ENCODE data around the gene RHBDL3.
A peak's percentile ranks its signal among the peaks of the same experiment; 100 is the strongest.
"Not testable (repeated sequence)": the region's sequence is repeated elsewhere in the genome, so short reads cannot be mapped to it uniquely, and the experiment has no call there.

The RHBDL3 gene

DNA sequence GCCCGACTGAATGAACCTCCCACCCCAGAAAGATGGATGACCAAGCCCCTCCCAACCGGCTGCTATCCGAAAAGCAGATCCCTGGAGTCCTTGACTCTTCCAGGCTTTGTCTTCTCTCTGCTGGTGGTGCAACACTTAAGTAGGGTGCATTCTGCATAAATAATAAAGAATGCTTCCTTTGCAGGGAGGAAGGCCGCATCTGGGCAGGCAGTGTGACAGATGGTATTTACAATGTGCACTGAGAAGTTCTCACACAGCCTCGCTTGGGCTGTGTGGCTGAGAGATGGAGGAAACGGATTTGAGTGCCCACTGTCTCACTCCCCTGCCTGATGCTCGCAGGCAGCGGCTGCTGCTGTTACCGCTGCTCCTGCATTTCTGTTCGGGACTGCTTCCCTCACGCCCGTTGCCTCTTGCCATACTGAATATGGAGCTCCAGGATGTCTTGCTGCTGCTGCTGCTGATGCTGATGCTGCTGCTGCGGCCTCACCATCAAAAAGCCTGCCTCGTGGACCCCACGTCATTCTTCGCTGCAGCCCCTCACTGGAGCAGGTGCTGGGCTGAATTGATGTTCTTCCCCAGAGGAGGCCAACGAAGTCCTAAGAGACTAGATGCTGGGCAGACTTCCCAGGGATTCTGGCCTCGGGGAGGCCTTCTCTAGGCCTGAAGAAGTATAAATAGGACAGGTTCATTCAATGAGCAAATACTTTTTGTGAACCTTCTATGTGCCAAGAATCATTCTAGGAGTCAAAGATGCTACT lies 7.1 kb upstream of the RHBDL3 start:
- Histone ChIP-seq H3K36me3 (replicated peaks) (no peaks in the 10 kb centered on the region), H3K9me3 (no peaks in the 10 kb centered on the region), H3K27me3 (ENCODE audit: low read depth) (peaks cover 24% of the 10 kb centered on the region), H3K4me3 (no peak overlapping the region), H3K4me1 (no peaks in the 10 kb centered on the region)
- DNase-seq (ENCODE audit: low spot score in 2 of 2): peak in 1 of 2 experiments; percentile 25
- in situ Hi-C loops (cut with MboI; ENCODE audit: low sequenced_read_pairs): loop anchor here (5.0 kb wide), 1 partner anchor 59 kb away; no protein-coding TSS in a partner anchor

DNA sequence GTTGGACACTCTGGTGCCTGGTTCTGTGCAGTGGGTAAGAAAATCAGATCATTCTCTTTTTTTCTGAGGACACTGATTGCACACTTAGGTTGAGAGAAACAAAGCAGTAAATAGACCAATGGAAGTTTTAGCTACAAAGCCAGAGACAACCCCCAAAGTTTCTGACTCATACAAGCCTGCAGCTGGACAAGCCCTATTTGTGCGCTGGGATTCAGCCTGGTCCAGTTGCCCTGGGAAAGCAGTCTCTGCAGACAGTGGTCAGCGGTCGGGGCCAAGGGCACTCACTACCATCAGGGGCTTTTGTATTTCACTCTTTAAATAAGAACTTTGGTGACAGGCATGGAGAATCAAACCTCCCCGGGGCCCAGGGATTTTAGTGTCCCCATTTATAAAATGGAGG lies 6.0 kb upstream of the RHBDL3 start:
- Histone ChIP-seq H3K4me3 (no peak overlapping the region), H3K27me3 (ENCODE audit: low read depth) (peaks cover 34% of the 10 kb centered on the region), H3K9me3 (no peaks in the 10 kb centered on the region), H3K4me1 (no peaks in the 10 kb centered on the region), H3K36me3 (replicated peaks) (no peaks in the 10 kb centered on the region)
- DNase-seq (ENCODE audit: low spot score in 2 of 2): no peak
- in situ Hi-C loops (cut with MboI; ENCODE audit: low sequenced_read_pairs): loop anchor here (5.0 kb wide), 1 partner anchor 58 kb away; no protein-coding TSS in a partner anchor

DNA sequence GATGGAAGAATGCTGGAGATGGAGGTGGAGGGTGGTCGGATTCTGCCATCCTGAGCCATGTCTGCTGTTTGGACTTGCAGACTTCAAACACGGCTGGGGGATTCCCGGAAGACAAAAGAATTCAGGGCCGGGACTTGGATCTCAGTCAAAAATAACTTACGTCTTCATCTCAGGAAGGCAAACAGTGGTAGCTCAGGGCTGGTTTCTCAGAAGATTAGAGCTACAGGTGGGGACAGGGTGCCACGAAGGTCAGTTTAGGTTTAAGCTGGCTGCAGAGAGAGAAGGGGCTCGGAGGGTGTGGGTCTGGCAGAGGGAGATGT lies 4.3 kb upstream of the RHBDL3 start:
- Histone ChIP-seq H3K4me1 (no peaks in the 10 kb centered on the region), H3K27me3 (ENCODE audit: low read depth) (peaks cover 46% of the 10 kb centered on the region), H3K36me3 (replicated peaks) (no peaks in the 10 kb centered on the region), H3K9me3 (no peaks in the 10 kb centered on the region), H3K4me3 (no peak overlapping the region)
- in situ Hi-C loops (cut with MboI; ENCODE audit: low sequenced_read_pairs): no loop called here
- no peak for DNase-seq (ENCODE audit: low spot score in 2 of 2)

DNA sequence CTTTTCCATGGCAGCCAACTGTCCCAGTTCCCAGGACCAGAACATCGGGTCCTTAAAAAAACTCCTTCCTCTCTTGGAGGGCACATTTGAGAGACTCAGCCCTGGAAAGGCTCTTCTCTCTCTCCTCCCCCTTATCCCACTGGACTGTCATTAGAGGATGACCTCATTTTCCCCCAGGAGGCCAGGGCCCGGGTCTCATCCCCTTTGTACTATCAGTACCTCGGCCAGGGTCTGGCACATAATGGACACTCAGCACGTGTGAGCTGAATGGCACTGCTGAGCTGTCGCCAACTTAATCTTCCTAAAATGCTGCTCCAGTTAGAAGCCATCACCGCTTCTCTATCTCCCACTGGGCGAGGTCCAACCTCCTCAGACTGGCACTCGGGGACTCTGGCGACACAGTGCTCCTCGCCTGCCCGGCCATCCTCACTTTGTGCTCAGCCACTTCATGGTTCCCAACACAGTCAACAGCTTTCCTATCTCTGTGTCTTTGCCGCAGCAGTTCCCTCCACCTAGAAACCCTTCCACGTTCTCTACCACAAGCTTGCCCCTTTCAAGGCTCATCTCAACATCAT lies 3.6 kb upstream of the RHBDL3 start:
- no peaks in the 10 kb centered on the region for H3K9me3 ChIP-seq
- DNase-seq (ENCODE audit: low spot score in 2 of 2): no peak
- H3K36me3 ChIP-seq (replicated peaks): no peaks in the 10 kb centered on the region
- peaks cover 52% of the 10 kb centered on the region for H3K27me3 ChIP-seq (ENCODE audit: low read depth)
- H3K4me3 ChIP-seq: no peak overlapping the region
- H3K4me1 ChIP-seq: no peaks in the 10 kb centered on the region; the same call in none of the 2 replicates
- in situ Hi-C loops (cut with MboI; ENCODE audit: low sequenced_read_pairs): no loop called here

DNA sequence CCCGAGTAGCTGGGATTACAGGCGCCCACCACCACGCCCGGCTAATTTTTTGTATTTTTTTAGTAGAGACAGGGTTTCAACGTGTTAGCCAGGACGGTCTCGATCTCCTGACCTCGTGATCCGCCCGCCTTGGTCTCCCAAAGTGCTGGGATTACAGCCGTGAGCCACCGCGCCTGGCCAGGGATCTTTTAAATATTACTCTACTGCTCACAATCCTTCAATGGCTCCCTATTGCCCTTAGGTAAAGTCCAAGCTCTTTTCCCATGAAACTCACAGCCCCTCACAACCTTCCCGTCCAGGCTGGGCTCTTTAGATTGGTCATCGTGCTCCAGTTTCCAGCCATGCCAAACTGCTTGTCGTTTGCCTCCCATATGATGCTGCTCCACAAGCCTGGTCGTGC lies 2.1 kb upstream of the RHBDL3 start:
- H3K4me3 ChIP-seq; H3K4me1 ChIP-seq; H3K36me3 ChIP-seq (replicated peaks); in situ Hi-C loops (cut with MboI; ENCODE audit: low sequenced_read_pairs); H3K9me3 ChIP-seq; DNase-seq (ENCODE audit: low spot score in 2 of 2): not testable (repeated sequence)
- peaks cover 67% of the 10 kb centered on the region for H3K27me3 ChIP-seq (ENCODE audit: low read depth)

DNA sequence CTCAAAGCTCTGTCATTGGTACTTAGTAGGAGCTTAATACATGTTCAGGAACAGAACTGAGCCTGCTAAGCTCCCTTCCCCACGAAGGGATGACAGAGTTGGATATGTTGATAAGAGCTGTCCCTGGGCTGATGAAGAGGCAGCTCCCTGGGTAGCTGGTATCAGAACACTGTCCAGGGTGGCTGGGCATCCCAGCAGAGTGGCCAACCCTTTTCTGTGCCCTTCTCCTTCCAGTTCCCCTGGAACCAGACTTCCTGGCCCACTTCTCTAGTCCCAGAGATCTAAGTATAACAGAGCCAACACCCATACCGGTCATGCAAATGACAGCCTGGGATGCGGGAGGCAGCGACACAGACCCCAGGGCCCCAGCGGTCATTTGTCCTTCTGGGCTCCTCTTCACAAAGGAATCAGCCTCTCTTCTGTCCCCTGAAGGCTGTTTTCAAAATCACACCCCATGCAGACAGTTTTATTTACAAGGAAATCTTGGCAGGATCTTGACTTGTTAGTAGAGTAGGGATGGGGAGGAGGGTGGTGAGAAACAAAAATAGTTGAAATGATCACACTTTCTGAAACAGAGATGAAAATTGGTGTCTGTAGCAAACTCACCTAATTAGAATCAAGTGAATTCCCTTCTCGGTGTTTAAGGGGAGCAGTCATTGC lies 1.4 kb upstream of the RHBDL3 start:
- DNase-seq (ENCODE audit: low spot score in 2 of 2): no peak
- in situ Hi-C loops (cut with MboI; ENCODE audit: low sequenced_read_pairs): no loop called here
- Histone ChIP-seq H3K27me3 (ENCODE audit: low read depth) (peaks cover 75% of the 10 kb centered on the region), H3K36me3 (replicated peaks) (no peaks in the 10 kb centered on the region), H3K9me3 (no peaks in the 10 kb centered on the region), H3K4me1 (no peaks in the 10 kb centered on the region; the same call in none of the 2 replicates), H3K4me3 (no peak overlapping the region)

DNA sequence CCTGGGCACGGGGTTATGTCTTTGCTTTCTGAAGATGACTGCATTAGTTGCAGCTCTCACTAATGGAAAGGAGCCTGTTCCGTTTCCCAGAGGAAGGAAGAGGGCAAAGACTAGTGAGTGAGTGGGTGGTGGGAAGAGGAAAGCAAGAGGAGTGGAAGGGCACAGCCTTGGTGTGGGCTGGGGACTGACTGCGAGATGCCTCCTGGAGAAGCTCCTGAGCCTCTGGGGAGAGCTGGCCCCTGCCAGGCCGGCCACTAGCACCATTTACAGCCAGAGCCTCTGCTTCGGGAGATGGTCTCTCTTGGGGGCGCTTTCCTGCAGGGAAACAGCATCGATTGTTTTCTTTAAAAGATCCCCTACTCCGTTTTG lies 825 bp upstream of the RHBDL3 start:
- Histone ChIP-seq H3K27me3 (ENCODE audit: low read depth) (peaks cover 80% of the 10 kb centered on the region), H3K4me1 (no peaks in the 10 kb centered on the region; the same call in none of the 2 replicates), H3K9me3 (no peaks in the 10 kb centered on the region), H3K36me3 (replicated peaks) (no peaks in the 10 kb centered on the region), H3K4me3 (no peak overlapping the region)
- in situ Hi-C loops (cut with MboI; ENCODE audit: low sequenced_read_pairs): no loop called here
- no peak for DNase-seq (ENCODE audit: low spot score in 2 of 2)

DNA sequence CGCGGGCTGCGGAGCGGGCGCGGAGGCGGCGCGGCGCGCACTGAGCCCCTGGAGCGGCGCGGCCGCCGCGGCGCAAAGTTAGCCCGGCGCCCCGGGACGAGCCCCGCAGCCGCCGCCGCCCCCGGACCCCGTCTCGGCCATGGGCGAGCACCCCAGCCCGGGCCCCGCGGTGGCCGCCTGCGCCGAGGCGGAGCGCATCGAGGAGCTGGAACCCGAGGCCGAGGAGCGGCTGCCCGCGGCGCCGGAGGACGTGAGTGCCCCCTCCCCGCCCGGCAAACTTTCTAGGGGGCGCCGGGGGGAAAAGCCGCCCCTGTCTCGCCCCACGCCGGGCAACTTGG lies 388 bp downstream of the RHBDL3 start:
- no peaks in the 10 kb centered on the region; the same call in none of the 2 replicates for H3K4me1 ChIP-seq
- no peaks in the 10 kb centered on the region for H3K9me3 ChIP-seq
- H3K27me3 ChIP-seq (ENCODE audit: low read depth): peaks cover 88% of the 10 kb centered on the region
- no peaks in the 10 kb centered on the region for H3K36me3 ChIP-seq (replicated peaks)
- H3K4me3 ChIP-seq: peak overlapping the region; percentile 30
- in situ Hi-C loops (cut with MboI; ENCODE audit: low sequenced_read_pairs): no loop called here
- DNase-seq (ENCODE audit: low spot score in 2 of 2): no peak

DNA sequence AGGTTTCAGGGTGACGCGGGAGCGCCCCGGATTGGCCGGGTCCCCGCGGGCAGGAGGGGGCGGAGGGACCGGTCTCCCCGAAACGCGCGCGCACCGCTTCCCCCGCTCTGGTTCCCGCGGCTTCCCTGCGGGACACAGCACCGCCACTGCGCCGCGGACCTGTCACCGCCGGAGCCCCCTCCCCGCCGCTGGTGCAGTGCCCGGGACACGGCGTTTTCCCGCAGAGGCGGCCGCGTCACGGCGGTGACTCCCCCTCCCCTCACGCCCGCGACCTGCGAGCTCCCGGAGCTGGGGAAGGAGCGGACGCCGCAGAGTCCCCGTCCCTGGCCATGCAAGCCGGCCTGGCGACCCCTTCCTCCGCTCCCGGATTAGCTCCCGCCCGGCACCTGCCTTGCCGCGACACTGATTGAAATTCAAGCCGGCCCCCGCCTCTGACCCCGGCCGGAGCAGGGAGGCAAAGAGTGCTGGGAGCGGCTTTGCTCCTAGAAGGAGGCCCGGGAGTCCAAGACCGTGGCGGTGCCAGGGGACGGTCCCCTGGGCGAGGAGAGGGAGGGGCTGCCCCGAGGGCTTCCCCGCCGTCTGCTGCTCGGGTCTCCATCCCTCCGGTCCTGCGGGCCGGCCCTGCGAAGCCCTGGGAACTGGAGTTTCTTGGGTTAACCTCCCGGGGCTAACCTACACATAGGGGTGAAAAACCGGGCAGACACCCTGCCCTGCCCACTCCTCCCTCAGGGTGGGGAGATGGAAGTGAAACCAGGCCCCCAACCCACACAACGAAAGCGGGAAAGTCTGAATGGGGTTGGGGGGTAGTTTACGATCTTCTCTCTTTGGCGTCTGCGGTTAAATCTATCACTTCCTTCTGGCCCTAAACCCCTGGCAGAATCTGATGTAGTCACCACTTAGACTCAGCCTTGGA lies 1.0 kb downstream of the RHBDL3 start:
- in situ Hi-C loops (cut with MboI; ENCODE audit: low sequenced_read_pairs): no loop called here
- DNase-seq (ENCODE audit: low spot score in 2 of 2): peak in 1 of 2 experiments; percentile 43
- Histone ChIP-seq H3K4me3 (peak overlapping the region; percentile 30), H3K36me3 (replicated peaks) (no peaks in the 10 kb centered on the region), H3K27me3 (ENCODE audit: low read depth) (peaks cover 88% of the 10 kb centered on the region), H3K9me3 (no peaks in the 10 kb centered on the region), H3K4me1 (no peaks in the 10 kb centered on the region; the same call in none of the 2 replicates)

DNA sequence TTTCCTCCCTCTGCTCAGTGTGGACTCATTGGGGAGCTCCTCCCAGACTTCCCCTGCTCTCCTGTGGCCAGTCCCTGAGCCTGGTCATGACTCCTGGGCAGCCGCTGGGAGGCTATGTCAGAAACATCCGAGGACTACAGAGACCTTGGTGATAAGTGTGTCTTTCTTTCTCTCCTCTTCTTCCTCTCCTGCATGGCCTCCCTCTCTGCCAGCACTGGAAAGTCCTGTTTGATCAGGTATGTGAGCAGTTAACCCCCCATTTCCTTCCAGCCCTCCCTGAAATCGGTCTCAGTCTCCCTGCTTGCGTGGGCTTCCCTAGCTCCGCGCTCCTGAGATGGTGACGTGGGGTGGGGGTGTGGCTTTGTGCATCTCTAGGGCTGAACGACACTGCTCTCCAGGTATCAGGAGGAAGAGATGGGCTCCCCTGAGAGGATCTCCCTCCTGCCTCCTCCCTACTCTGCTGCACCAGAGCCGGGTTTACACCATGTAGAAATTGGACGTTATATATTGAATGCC lies 2.1 kb downstream of the RHBDL3 start:
- in situ Hi-C loops (cut with MboI; ENCODE audit: low sequenced_read_pairs): no loop called here
- no peak overlapping the region for H3K4me3 ChIP-seq
- no peak for DNase-seq (ENCODE audit: low spot score in 2 of 2)
- H3K36me3 ChIP-seq (replicated peaks): no peaks in the 10 kb centered on the region
- H3K27me3 ChIP-seq (ENCODE audit: low read depth): peaks cover 81% of the 10 kb centered on the region
- no peaks in the 10 kb centered on the region for H3K9me3 ChIP-seq
- no peaks in the 10 kb centered on the region; the same call in none of the 2 replicates for H3K4me1 ChIP-seq

DNA sequence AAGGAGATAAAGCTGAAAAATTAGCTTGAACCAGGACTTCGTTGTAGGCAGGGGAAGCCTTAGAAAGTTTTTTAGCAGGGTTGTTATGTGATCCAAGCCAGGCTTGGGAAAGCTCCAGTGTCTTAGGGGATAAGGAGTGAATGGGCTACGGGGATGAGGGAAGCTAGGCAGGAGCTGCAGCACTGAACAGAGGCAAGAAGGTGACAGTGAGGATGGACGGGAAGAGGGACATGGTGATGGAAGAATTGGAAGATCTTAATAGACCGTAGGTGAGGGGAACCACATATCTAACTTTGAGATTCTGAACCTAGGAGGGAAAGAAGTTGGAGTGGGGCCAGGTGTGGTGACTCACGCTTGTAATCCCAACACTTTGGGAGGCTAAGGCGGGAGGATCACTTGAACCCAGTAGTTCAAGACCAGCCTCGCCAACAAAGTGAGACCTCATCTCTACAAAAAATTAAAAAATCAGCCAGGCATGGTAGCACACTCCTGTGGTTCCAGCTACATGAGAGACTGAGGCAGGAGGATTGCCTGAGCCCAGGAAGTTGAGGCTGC lies 3.2 kb downstream of the RHBDL3 start:
- in situ Hi-C loops (cut with MboI; ENCODE audit: low sequenced_read_pairs): no loop called here
- H3K36me3 ChIP-seq (replicated peaks): no peaks in the 10 kb centered on the region
- no peaks in the 10 kb centered on the region for H3K9me3 ChIP-seq
- H3K4me3 ChIP-seq: no peak overlapping the region
- no peaks in the 10 kb centered on the region; the same call in none of the 2 replicates for H3K4me1 ChIP-seq
- DNase-seq (ENCODE audit: low spot score in 2 of 2): no peak
- H3K27me3 ChIP-seq (ENCODE audit: low read depth): peaks cover 70% of the 10 kb centered on the region

DNA sequence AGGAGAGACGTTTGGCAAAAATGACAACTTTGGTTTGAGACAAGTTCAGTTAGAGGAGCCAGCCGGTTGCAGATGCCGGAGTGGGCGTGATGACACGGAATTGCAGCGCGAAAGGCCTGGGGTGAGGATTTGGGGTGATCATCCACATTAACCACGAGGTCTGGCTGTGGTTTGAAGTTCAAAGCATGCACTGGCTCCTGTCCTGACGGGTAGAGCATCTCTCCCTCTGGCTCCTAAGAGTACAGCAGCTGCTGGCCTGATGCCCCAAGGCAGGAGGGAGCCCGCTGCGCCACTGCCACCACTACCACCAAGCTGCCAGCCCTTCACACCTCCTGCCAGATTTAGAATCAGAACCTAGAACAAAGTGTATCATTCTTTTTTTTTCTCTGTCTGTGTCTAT lies 3.7 kb downstream of the RHBDL3 start:
- in situ Hi-C loops (cut with MboI; ENCODE audit: low sequenced_read_pairs): no loop called here
- H3K9me3 ChIP-seq: no peaks in the 10 kb centered on the region
- no peak overlapping the region for H3K4me3 ChIP-seq
- DNase-seq (ENCODE audit: low spot score in 2 of 2): no peak
- peaks cover 65% of the 10 kb centered on the region for H3K27me3 ChIP-seq (ENCODE audit: low read depth)
- H3K4me1 ChIP-seq: no peaks in the 10 kb centered on the region; the same call in none of the 2 replicates
- no peaks in the 10 kb centered on the region for H3K36me3 ChIP-seq (replicated peaks)

DNA sequence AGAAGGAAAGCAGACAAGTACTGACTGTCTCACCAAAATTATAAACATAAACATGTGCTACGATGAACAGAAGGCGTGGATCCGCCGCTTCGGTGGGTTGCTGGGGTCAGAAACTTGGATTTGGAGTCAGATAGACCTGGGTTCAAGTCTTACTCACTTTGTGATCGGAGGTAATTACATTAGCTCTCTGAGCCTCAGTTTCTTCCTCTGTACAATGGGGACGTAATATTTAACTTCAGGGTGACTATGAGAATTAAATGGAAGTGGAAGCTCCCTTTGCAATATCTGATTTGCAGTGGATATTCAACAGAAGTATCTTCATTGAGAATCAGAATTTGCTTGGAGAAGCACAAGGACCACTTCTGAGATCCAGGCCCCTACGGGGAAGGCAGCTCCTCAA lies 6.2 kb downstream of the RHBDL3 start:
- Histone ChIP-seq H3K36me3 (replicated peaks) (no peaks in the 10 kb centered on the region), H3K27me3 (ENCODE audit: low read depth) (peaks cover 46% of the 10 kb centered on the region), H3K4me3 (no peak overlapping the region), H3K4me1 (no peaks in the 10 kb centered on the region; the same call in 1 of the 2 replicates), H3K9me3 (no peaks in the 10 kb centered on the region)
- in situ Hi-C loops (cut with MboI; ENCODE audit: low sequenced_read_pairs): no loop called here
- no peak for DNase-seq (ENCODE audit: low spot score in 2 of 2)
